Measurements from ENCODE around the gene JMJD8. TPM values are rescaled to one million over a fixed set of nuclear protein-coding genes. Genes with fewer than 3 reads are reported as not detected.

JMJD8 gene
- total and polyA plus RNA-seq, 9 of the 15 experiments (the other 6 are each of a cell fraction or from before 2014, with no cell fraction given), result 1.2 to 50.6 (median 29.3) TPM

DNA sequence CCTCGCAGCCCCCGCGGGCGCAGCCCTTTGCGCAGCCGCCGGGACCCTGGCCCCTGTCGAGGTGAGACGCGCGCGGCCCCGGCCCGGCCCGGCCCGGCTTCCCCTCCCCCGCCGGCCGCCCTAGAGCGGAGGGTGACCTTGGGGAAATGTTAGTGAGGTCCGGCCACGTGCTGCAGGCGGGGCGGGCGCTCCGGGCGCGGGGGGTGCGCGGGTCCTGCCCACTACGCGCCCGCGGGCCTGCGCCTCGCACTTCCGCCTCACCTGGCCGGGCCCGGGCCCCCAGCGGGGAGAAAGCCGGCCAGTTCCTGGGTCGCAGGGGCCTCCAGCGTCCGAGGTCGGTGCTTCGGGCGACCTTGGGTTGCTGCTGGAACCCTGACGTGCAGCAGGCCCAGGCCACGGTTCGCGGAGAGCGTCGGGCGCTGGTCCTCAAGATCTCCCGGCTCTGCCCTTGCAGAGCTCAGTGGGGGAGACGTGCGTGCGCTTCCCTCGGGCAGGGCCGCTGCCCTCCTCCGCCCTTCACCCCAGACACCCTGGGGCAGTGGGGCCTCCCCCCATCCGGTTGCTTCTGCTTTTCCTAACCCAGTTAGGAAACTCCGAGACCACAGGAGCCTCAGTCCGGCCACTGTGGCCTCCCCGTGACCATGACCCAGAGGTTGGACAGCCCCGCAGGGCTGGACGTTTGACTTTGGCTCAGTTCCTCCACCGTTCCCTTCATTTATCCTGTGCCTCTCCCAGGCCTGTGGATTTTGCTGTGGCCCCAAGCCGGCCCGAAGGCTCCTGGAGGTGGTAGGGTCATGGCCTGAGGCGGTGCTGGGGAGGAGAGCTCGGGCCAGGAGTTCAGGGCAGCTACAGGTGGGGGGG, 41.7 kb downstream of the JMJD8 start (continued):
- TF ChIP-seq PHB2 (IDR thresholded peaks at IDR 0.05; ENCODE audit: low read depth) (no peak), ZNF79 (CRISPR knock-in tag; IDR thresholded peaks at IDR 0.05; ENCODE audit: low read depth) (no peak), ELK1 (CRISPR knock-in tag; IDR thresholded peaks at IDR 0.05) (no peak), COPS2 (conservative IDR thresholded peaks at IDR 0.05) (no peak), ZNF197 (CRISPR knock-in tag; IDR thresholded peaks at IDR 0.05; ENCODE audit: low read depth) (no peak), SP1 (CRISPR knock-in tag; IDR thresholded peaks at IDR 0.05) (peak; percentile 49; the same call in 1 of the 2 replicates), MLLT1 (IDR thresholded peaks at IDR 0.05) (no peak), NBN (IDR thresholded peaks at IDR 0.05; ENCODE audit: low read depth) (no peak), GATAD2B (IDR thresholded peaks at IDR 0.05; ENCODE audit: borderline replicate concordance) (no peak), JUNB (CRISPR knock-in tag; conservative IDR thresholded peaks at IDR 0.05) (no peak), ZNF274 (IDR thresholded peaks at IDR 0.05; ENCODE audit: borderline replicate concordance, low read depth, low read length) (no peak), TCF7 (IDR thresholded peaks at IDR 0.05; ENCODE audit: borderline replicate concordance) (no peak), PCBP2 (IDR thresholded peaks at IDR 0.05; ENCODE audit: low read depth, low read length, poor library complexity, severe bottlenecking) (no peak), TRIM28 (IDR thresholded peaks at IDR 0.05) (no peak), U2AF1 (optimal IDR thresholded peaks at IDR 0.05; ENCODE audit: low read depth, low read length) (no peak), NONO (IDR thresholded peaks at IDR 0.05; ENCODE audit: low read depth in 2 of 2, low read length in 1 of 2) (no peak), NCOA6 (IDR thresholded peaks at IDR 0.05) (no peak), ARID3A (IDR thresholded peaks at IDR 0.05; ENCODE audit: borderline replicate concordance, low read depth, low read length) (no peak), ZNF77 (CRISPR knock-in tag; IDR thresholded peaks at IDR 0.05) (no peak), ZNF584 (CRISPR knock-in tag; IDR thresholded peaks at IDR 0.05; ENCODE audit: low read depth) (no peak), DPF2 (IDR thresholded peaks at IDR 0.05) (no peak), NCOR1 (IDR thresholded peaks at IDR 0.05) (no peak), ZNF778 (CRISPR knock-in tag; IDR thresholded peaks at IDR 0.05) (no peak), HDGF (IDR thresholded peaks at IDR 0.05) (no peak)
- TF ChIP-seq, protein P1, sequence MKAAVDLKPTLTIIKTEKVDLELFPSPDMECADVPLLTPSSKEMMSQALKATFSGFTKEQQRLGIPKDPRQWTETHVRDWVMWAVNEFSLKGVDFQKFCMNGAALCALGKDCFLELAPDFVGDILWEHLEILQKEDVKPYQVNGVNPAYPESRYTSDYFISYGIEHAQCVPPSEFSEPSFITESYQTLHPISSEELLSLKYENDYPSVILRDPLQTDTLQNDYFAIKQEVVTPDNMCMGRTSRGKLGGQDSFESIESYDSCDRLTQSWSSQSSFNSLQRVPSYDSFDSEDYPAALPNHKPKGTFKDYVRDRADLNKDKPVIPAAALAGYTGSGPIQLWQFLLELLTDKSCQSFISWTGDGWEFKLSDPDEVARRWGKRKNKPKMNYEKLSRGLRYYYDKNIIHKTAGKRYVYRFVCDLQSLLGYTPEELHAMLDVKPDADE (conservative IDR thresholded peaks at IDR 0.05; ENCODE audit: control insufficient read depth, low read depth, low read length), result no peak

Data from K562 (cell line).